Fibroblast of lung (primary cell): Measurements from ENCODE around the gene PRAMEF14.
"Not testable (repeated sequence)": the region's sequence is repeated elsewhere in the genome, so short reads cannot be mapped to it uniquely, and the experiment has no call there.

Source experiments
- EZH2 ChIP-seq: IDR thresholded peaks from 2 replicates; pipeline ENCODE4 v1.5.1; 2012; ENCODE audit warnings: low read length, control low read depth, mild to moderate bottlenecking; ENCODE audit errors: missing control alignments
- TF ChIP-seq, protein P1 (sequence below), 2 donors: IDR thresholded peaks in 1 of 2; conservative IDR thresholded peaks in 1 of 2; 1 replicate in 1 of 2; 2 replicates in 1 of 2; pipeline ENCODE4 v1.5.1; 2011 to 2012; ENCODE audit warnings: low read length in 2 of 2, control low read depth in 1 of 2, inconsistent platforms in 1 of 2, low read depth in 1 of 2, mild to moderate bottlenecking in 1 of 2

DNA sequence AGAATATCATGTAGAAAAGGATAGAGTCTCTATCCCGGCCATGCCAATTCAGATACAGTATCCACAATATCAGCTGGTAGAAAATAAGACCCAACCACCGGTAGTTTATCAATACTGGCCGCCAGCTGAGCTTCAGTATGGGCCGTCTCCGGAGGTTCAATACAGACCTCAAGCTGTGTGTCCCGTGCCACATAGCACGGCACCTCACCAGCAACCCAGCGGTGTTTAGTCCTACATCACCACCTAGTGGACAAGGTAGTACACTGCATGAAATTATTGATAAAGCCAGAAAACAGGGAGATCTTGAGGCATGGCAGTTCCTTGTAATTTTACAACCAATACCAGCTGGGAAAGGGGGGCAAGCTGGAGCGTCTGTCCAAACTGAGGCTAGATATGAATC is 7.5 kb upstream of the PRAMEF14 start:
- TF ChIP-seq, protein P1, sequence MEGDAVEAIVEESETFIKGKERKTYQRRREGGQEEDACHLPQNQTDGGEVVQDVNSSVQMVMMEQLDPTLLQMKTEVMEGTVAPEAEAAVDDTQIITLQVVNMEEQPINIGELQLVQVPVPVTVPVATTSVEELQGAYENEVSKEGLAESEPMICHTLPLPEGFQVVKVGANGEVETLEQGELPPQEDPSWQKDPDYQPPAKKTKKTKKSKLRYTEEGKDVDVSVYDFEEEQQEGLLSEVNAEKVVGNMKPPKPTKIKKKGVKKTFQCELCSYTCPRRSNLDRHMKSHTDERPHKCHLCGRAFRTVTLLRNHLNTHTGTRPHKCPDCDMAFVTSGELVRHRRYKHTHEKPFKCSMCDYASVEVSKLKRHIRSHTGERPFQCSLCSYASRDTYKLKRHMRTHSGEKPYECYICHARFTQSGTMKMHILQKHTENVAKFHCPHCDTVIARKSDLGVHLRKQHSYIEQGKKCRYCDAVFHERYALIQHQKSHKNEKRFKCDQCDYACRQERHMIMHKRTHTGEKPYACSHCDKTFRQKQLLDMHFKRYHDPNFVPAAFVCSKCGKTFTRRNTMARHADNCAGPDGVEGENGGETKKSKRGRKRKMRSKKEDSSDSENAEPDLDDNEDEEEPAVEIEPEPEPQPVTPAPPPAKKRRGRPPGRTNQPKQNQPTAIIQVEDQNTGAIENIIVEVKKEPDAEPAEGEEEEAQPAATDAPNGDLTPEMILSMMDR (conservative IDR thresholded peaks at IDR 0.05 in 1 of 2, IDR thresholded peaks at IDR 0.05 in 1 of 2; ENCODE audit: low read depth in 1 of 2, low read length in 2 of 2) = not testable (repeated sequence)
- TF ChIP-seq EZH2 = not testable (repeated sequence)
